22Rv1 (cell line): Measurements from ENCODE around the gene PDE10A.

Experiments used
- H3K27ac ChIP-seq: fragments of 450-650 bp; 2 replicates; pipeline ENCODE4 v1.5.1; 2017
- CTCF ChIP-seq: fragments of 450-650 bp; IDR thresholded peaks from 2 replicates; pipeline ENCODE4 v1.5.1; 2017; ENCODE audit warnings: mild to moderate bottlenecking
- ZFX ChIP-seq: fragments of 450-650 bp; IDR thresholded peaks from 2 replicates; pipeline ENCODE4 v1.6.1; 2017; ENCODE audit warnings: antibody characterized with exemption, borderline replicate concordance

Gene PDE10A

DNA sequence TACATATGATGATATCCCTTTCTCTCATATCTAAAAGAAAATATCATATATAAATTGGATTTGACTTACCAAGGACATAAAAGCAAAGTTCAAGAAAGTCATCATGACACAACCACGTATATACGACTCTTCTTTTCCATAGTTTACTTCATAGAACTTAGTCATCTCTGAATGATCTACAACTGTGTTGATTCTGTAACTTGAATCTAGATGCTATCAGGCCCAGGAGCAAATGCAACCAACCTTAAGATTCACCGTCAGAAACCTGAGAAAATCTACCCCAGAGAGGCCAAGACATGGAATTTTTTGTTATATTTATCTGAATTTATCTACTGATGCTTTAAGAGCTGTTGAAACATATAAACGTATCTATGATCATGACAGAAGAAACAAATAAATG is 165.6 kb downstream of the PDE10A start:
- H3K27ac ChIP-seq: no peak overlapping the region
- no peak for TF ChIP-seq CTCF
- no peak for TF ChIP-seq ZFX

DNA sequence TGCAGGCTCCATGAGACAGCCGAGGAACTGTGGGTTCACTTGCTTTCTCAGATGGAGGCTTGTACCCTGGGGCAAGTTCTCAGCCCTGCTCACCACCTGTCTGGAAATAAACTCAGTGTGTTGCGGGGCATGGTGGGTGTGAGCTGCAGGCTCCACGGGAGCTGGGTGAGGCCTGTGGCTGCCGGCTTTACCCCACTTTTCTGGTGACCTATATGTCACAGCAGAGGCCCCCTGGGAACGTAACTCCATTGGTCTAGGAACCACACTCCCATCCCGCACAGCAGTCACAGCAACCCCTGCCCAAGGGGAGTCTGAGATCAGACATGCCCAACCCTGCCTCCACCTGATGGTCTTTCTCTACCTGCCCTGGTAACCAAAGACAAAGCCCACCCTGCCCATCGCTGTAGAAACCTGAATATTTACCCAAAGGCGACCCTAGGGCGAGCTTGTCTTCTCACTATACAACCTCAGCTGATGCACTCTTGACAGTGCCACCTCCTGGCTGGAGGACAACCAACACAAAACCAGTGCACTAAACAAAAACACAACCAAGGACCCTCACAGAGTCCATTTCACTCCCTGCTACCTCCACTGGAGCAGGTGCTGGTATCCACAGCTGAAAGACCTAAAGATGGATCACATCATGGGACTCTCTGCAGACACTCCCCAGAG is 174.3 kb downstream of the PDE10A start:
- no peak; the same call in 1 of the 2 replicates for TF ChIP-seq CTCF
- no peak for TF ChIP-seq ZFX
- no peak overlapping the region for H3K27ac ChIP-seq

DNA sequence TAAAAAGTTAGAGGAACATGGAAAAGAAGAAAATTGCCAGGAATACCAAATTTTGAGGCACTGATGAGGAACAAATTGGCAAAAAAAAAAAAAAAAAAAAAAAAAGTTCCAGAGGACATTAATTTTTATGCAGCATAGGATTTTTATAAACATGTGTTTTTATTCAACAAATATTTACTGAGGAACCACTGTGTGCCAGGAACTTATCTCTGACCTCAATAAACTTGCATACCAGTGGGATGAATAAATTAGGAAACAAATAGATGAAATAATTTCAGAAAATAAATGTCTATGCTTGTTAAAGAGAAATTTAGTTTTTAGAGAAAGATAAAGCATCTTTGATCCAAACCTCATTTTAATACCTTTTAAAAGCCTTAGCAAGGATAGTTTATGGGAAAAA is 175.1 kb downstream of the PDE10A start:
- no peak for TF ChIP-seq ZFX
- TF ChIP-seq CTCF: no peak
- H3K27ac ChIP-seq: no peak overlapping the region

- H3K27ac ChIP-seq: no peak overlapping the region
- TF ChIP-seq ZFX: no peak
- no peak for TF ChIP-seq CTCF
Measured at GRCh38 chr6:165487347-165487746, 175.7 kb downstream of the PDE10A start.

- TF ChIP-seq CTCF (no peak), ZFX (no peak)
- no peak overlapping the region for H3K27ac ChIP-seq
Measured at GRCh38 chr6:165486183-165487137, 176.6 kb downstream of the PDE10A start.

DNA sequence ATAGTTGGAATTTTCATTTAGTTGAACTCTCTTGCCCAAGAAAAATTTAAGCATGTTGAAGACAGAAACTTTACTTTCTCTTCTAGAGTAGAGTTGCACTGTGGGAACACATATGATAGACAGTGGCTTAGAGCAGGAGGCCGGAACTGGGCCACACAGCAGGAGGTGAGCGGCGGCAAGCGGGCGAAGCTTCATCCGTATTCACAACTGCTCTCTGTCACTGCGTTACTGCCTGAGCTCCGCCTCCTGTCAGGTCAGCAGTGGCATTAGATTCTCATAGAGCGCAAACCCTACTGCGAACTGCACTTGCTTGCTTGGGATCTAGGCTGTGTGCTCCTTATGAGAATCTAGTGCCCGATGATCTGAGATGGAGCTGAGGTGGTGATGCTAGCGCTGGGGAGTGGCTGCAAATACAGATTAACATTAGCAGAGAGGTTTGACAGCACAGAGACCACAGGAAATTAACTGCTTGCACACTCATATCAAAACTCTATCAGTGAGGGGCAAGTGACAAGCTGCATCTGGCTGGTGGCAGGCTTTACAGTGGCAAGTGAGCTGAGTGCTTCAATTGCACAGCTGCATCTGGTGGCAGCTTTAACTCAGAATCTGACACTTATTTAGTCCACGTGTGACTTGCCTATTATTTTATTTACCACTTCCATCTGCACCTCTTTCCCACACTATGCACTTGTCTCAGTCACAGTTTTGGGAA is 178.7 kb downstream of the PDE10A start:
- no peak overlapping the region for H3K27ac ChIP-seq
- TF ChIP-seq CTCF (no peak), ZFX (no peak)
